Body of pancreas (tissue), 4 donors: ENCODE measurements around the gene NR2F6.

Source experiments
- CTCF ChIP-seq, 7 experiments: fragments of 450-650 bp in 4 of 7; fragments of 200-600 bp in 3 of 7; sonication (generic) in 3 of 7; IDR thresholded peaks; one replicate each; pipeline ENCODE4 v1.5.1; 2016 to 2019; ENCODE audit warnings: antibody characterized with exemption in 7 of 7
- POLR2A ChIP-seq, 3 donors: fragments of 450-650 bp; IDR thresholded peaks; one replicate each; pipeline ENCODE4 v1.6.1; 2016; ENCODE audit warnings: antibody characterized with exemption in 3 of 3, mild to moderate bottlenecking in 2 of 3

- TF ChIP-seq POLR2A (IDR thresholded peaks at IDR 0.05) (no peak), CTCF (IDR thresholded peaks at IDR 0.05) (no peak)
Observed at GRCh38 chr19:17196610-17197009, 49.1 kb downstream of the NR2F6 start.
